ENCODE data around the gene TRIM54. TPM values are rescaled to one million over a fixed set of nuclear protein-coding genes. Genes with fewer than 3 reads are reported as not detected.
"Not testable (repeated sequence)": the region's sequence is repeated elsewhere in the genome, so short reads cannot be mapped to it uniquely, and the experiment has no call there.

TRIM54 gene
- polyA plus RNA-seq, 3 donors, result not detected

DNA sequence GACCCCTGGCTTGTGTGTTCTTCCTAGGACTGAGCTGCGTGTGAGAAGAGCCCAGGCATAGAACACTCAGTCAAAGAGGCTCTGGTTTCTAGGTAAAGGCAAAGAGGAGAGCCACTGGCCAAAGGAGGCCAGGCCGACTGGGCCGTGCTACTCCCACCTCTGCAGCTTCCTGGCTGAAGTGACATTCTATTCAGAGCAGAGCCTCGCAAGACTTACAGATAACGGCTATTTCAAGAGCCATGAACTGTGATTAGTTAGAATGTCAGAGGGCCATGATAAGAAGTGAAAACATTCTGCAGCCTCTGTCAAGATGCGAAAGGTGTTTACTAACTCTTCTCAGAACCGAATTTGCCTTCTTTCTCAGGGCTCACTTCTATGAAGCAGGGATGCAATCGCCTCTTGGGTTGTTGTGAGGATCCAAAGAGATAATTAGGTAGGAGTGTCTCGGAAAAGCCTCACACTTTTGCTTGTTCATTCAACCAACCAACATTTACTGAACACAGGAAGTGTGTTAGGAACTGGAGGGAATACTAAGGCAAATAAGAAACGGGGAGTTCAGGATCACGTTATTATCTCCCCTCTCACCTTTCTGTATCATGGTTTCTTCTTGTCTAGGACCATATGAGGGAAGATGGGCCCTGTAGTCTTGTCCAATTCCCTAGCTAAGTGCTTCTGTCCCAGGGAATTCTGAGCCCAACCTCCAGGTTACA is 10.4 kb upstream of the TRIM54 start:
- no peaks in the 10 kb centered on the region for H3K4me1 ChIP-seq (ENCODE audit: control insufficient read depth in 1 of 2, insufficient read depth in 2 of 2, low read length in 2 of 2)
- H3K4me3 ChIP-seq (replicated peaks in 1 of 3; ENCODE audit: low read depth in 2 of 3, low read length in 3 of 3), result no peak overlapping the region
- no peaks in the 10 kb centered on the region for H3K79me2 ChIP-seq (ENCODE audit: insufficient read depth, low read length)
- Mint-ChIP-seq H3K9me3 (no peaks in the 10 kb centered on the region), H3K27ac (no peak overlapping the region), H3K4me1 (no peaks in the 10 kb centered on the region), H3K27me3 (ENCODE audit: low read depth in 3 of 3) (peaks cover 11 to 13% (median 13%) of the 10 kb centered on the region in 3 donors), H3K36me3 (no peaks in the 10 kb centered on the region), H3K4me3 (no peak overlapping the region)
- no peaks in the 10 kb centered on the region for H4K20me1 ChIP-seq (ENCODE audit: insufficient read depth, low read length)
- H3K27me3 ChIP-seq (ENCODE audit: control insufficient read depth in 2 of 2, insufficient read depth in 2 of 2, low read length in 2 of 2), result peaks cover 0 to 9% of the 10 kb centered on the region in 2 donors
- 98% methylated on average over 5 of the region's 11 CpGs for WGBS (ENCODE audit: insufficient coverage)
- DNase-seq, result no peak
- H3K4me2 ChIP-seq (replicated peaks; ENCODE audit: extremely low read depth, low read length, poor library complexity, severe bottlenecking), result no peak overlapping the region
- TF ChIP-seq CTCF (IDR thresholded peaks at IDR 0.05), result no peak
- no peak overlapping the region for H2AFZ ChIP-seq (ENCODE audit: insufficient read depth, low read depth, low read length, poor library complexity, severe bottlenecking)
- H3K9me3 ChIP-seq (replicated peaks in 1 of 2; ENCODE audit: control insufficient read depth in 1 of 2, insufficient read depth in 1 of 2, low read length in 2 of 2), result no peaks in the 10 kb centered on the region
- no peak overlapping the region for H3K9ac ChIP-seq (ENCODE audit: insufficient read depth, low read length, poor library complexity, severe bottlenecking)
- H3K27ac ChIP-seq (ENCODE audit: low read depth in 1 of 2, low read length in 2 of 2), result no peak overlapping the region
- intact Hi-C loops (cut with micrococcal nuclease), result no loop called here
- no peaks in the 10 kb centered on the region for H3K36me3 ChIP-seq (replicated peaks in 1 of 2; ENCODE audit: control insufficient read depth in 1 of 2, insufficient read depth in 2 of 2, low read length in 2 of 2)

DNA sequence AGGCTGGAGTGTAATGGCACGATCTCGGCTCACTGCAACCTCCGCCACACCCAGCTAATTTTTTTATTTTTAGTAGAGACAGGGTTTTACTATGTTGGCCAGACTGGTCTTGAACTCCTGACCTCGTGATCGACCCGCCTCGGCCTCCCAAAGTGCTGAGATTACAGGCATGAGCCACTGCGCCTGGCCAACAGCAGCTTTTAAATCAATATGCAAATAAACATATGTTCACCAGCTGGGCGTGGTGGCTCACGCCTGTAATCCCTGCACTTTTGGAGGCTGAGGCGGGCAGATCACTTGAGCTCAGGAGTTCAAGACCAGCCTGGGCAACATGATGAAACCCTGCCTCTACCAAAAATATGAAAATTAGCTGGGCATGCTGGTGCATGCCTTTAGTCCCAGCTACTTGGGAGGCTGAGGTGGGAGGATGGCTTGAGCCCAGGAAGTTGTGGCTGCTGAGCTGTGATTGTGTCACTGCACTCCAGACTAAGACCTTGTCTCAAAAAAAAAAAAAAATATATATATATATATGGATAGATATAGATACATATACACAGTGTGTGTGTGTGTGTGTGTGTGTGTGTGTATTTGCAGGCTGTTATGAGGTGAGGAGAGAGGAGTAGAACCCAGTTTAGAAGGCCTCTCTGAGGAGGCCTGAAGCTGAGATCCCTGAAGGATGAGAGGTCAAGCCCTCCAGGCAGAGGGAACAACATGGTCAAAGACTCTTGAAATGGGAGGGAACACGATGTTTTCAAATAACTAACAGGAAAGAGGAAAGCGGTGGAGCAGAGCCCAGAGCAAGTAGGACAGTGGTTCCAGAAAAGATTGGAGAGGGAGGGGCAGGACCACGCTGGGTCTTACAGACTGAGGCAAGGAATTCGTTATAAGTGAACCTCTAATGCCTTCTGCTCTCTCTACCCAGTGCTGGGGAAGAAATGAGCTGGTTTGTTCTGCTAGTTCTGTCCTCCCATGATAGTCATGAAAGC is 9.4 kb upstream of the TRIM54 start:
- H3K36me3 ChIP-seq (replicated peaks in 1 of 2; ENCODE audit: control insufficient read depth in 1 of 2, insufficient read depth in 2 of 2, low read length in 2 of 2); H3K4me1 ChIP-seq (ENCODE audit: control insufficient read depth in 1 of 2, insufficient read depth in 2 of 2, low read length in 2 of 2); H3K9ac ChIP-seq (ENCODE audit: insufficient read depth, low read length, poor library complexity, severe bottlenecking); intact Hi-C loops (cut with micrococcal nuclease); H3K9me3 Mint-ChIP-seq; H3K9me3 ChIP-seq (replicated peaks in 1 of 2; ENCODE audit: control insufficient read depth in 1 of 2, insufficient read depth in 1 of 2, low read length in 2 of 2); H3K4me3 Mint-ChIP-seq; H3K27ac ChIP-seq (ENCODE audit: low read depth in 1 of 2, low read length in 2 of 2); H3K79me2 ChIP-seq (ENCODE audit: insufficient read depth, low read length); DNase-seq; H3K36me3 Mint-ChIP-seq; H3K27me3 ChIP-seq (ENCODE audit: control insufficient read depth in 2 of 2, insufficient read depth in 2 of 2, low read length in 2 of 2); H4K20me1 ChIP-seq (ENCODE audit: insufficient read depth, low read length); H2AFZ ChIP-seq (ENCODE audit: insufficient read depth, low read depth, low read length, poor library complexity, severe bottlenecking); H3K4me2 ChIP-seq (replicated peaks; ENCODE audit: extremely low read depth, low read length, poor library complexity, severe bottlenecking); H3K4me3 ChIP-seq (replicated peaks in 1 of 3; ENCODE audit: low read depth in 2 of 3, low read length in 3 of 3); H3K4me1 Mint-ChIP-seq; H3K27ac Mint-ChIP-seq: not testable (repeated sequence)
- 94% methylated on average over 7 of the region's 15 CpGs for WGBS (ENCODE audit: insufficient coverage)
- peaks cover 13 to 18% (median 14%) of the 10 kb centered on the region in 3 donors for H3K27me3 Mint-ChIP-seq (ENCODE audit: low read depth in 3 of 3)

Measured in CD14-positive monocyte (primary cell).